NCI-H1694 (cell line): ENCODE data around the gene NUDCD3.
"Not testable (repeated sequence)": the region's sequence is repeated elsewhere in the genome, so short reads cannot be mapped to it uniquely, and the experiment has no call there.

ENCODE experiments used
- DNase-seq: peaks from one replicate; lab custom pipeline; 2025; lab: John Stamatoyannopoulos, UW

The NUDCD3 gene

GRCh38 chr7:44447874-44448425, 42.5 kb downstream of the NUDCD3 start:
- DNase-seq: no peak

- DNase-seq: no peak
Measured at GRCh38 chr7:44445986-44446671, 44.3 kb downstream of the NUDCD3 start.

GRCh38 chr7:44441079-44441478, 49.4 kb downstream of the NUDCD3 start:
- no peak for DNase-seq

GRCh38 chr7:44440577-44441078, 49.8 kb downstream of the NUDCD3 start:
- DNase-seq: no peak

- DNase-seq: no peak
Measured at GRCh38 chr7:44439926-44440325, 50.5 kb downstream of the NUDCD3 start.

- no peak for DNase-seq
Measured at GRCh38 chr7:44438816-44439215, 51.6 kb downstream of the NUDCD3 start.

- no peak for DNase-seq
Measured at GRCh38 chr7:44434201-44434600, 56.3 kb downstream of the NUDCD3 start.

- DNase-seq: no peak
Measured at GRCh38 chr7:44433255-44434022, 57.0 kb downstream of the NUDCD3 start.

GRCh38 chr7:44432381-44432977, 58.0 kb downstream of the NUDCD3 start:
- DNase-seq: no peak

GRCh38 chr7:44431091-44431608, 59.3 kb downstream of the NUDCD3 start:
- no peak for DNase-seq

GRCh38 chr7:44430054-44430453, 60.4 kb downstream of the NUDCD3 start:
- no peak for DNase-seq

- not testable (repeated sequence) for DNase-seq
Measured at GRCh38 chr7:44424762-44425161, 65.7 kb downstream of the NUDCD3 start.

- no peak for DNase-seq
Measured at GRCh38 chr7:44416941-44417340, 73.5 kb downstream of the NUDCD3 start.

- DNase-seq: no peak
Measured at GRCh38 chr7:44415510-44415909, 74.9 kb downstream of the NUDCD3 start.

- DNase-seq: no peak
Measured at GRCh38 chr7:44415047-44415446, 75.4 kb downstream of the NUDCD3 start.

- DNase-seq: no peak
Measured at GRCh38 chr7:44411306-44411705, 79.2 kb downstream of the NUDCD3 start.

GRCh38 chr7:44408596-44408995, 81.9 kb downstream of the NUDCD3 start:
- no peak for DNase-seq

GRCh38 chr7:44403775-44404174, 86.7 kb downstream of the NUDCD3 start:
- no peak for DNase-seq

GRCh38 chr7:44403176-44403759, 87.2 kb downstream of the NUDCD3 start:
- DNase-seq: no peak

- DNase-seq: no peak
Measured at GRCh38 chr7:44402401-44403060, 87.9 kb downstream of the NUDCD3 start.

GRCh38 chr7:44401692-44402091, 88.8 kb downstream of the NUDCD3 start:
- DNase-seq: no peak
